Measurements from ENCODE around the gene EHHADH.

Gene EHHADH

GRCh38 chr3:185144784-185145183 is 109.1 kb downstream of the EHHADH start:
- DNase-seq (ENCODE audit: low spot score): no peak

Measured in hematopoietic multipotent progenitor cell treated with erythropoietin and hydrocortisone succinate and interleukin-3 and kit ligand, for 15 days (in vitro differentiated cells).